ENCODE measurements around the gene ABHD1.

DNA sequence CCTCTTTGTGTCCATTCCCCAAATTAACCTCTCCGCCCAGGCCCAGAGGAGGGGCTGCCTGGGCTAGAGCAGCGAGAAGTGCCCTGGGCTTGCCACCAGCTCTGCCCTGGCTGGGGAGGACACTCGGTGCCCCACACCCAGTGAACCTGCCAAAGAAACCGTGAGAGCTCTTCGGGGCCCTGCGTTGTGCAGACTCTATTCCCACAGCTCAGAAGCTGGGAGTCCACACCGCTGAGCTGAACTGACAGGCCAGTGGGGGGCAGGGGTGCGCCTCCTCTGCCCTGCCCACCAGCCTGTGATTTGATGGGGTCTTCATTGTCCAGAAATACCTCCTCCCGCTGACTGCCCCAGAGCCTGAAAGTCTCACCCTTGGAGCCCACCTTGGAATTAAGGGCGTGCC is 23.6 kb upstream of the ABHD1 start:
- TF ChIP-seq POLR2AphosphoS5 (IDR thresholded peaks at IDR 0.05): no peak
- TF ChIP-seq, protein P1, sequence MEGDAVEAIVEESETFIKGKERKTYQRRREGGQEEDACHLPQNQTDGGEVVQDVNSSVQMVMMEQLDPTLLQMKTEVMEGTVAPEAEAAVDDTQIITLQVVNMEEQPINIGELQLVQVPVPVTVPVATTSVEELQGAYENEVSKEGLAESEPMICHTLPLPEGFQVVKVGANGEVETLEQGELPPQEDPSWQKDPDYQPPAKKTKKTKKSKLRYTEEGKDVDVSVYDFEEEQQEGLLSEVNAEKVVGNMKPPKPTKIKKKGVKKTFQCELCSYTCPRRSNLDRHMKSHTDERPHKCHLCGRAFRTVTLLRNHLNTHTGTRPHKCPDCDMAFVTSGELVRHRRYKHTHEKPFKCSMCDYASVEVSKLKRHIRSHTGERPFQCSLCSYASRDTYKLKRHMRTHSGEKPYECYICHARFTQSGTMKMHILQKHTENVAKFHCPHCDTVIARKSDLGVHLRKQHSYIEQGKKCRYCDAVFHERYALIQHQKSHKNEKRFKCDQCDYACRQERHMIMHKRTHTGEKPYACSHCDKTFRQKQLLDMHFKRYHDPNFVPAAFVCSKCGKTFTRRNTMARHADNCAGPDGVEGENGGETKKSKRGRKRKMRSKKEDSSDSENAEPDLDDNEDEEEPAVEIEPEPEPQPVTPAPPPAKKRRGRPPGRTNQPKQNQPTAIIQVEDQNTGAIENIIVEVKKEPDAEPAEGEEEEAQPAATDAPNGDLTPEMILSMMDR (IDR thresholded peaks at IDR 0.05): no peak

Measured in breast epithelium (tissue), 3 donors.